Dermis lymphatic vessel endothelial cell (primary cell): ENCODE data around the gene ZNF525. TPM values are rescaled to one million over a fixed set of nuclear protein-coding genes. Genes with fewer than 3 reads are reported as not detected.

Source experiments
- total RNA-seq: library from RNA; depleted of rRNA; stranded (reverse); fragments of >200 nt; gene quantifications from 2 replicates; pipeline ENCODE4 v1.2.1, GENCODE V29; 2014

Gene ZNF525
- 7.2 and 10.3 TPM in 2 replicates for total RNA-seq

GRCh38 chr19:53365134-53365898, at the start of gene ZNF525:
ZNF525 (plus strand) TSS chr19:53365705; CDS start chr19:53372282, 6,577 bp downstream.

GRCh38 chr19:53333463-53334449, 31.7 kb upstream of the ZNF525 start, which contains the start of gene ZNF845:
ZNF845 (plus strand) TSS chr19:53333749; CDS start chr19:53341308, 7,559 bp downstream.

GRCh38 chr19:53394974-53395839, 29.7 kb downstream of the ZNF525 start, which contains the start of gene ZNF765:
ZNF765 (plus strand) TSS chr19:53395149; CDS start chr19:53398016, 2,867 bp downstream.

GRCh38 chr19:53431399-53432087, 66.0 kb downstream of the ZNF525 start, which contains the start of gene ZNF761:
ZNF761 (plus strand) TSS chr19:53431984; CDS start chr19:53447269, 15,285 bp downstream.

Other genes starting within 250 kb of the ZNF525 start
- under 0.01 and 0.60 TPM in 2 replicates for gene ZNF415, start 232.8 kb upstream of the ZNF525 start, total RNA-seq
- 4.4 and 6.8 TPM in 2 replicates for gene ZNF347, start 206.7 kb upstream of the ZNF525 start, total RNA-seq
- 1.4 and 2.5 TPM in 2 replicates for gene ZNF665, start 172.3 kb upstream of the ZNF525 start, total RNA-seq
- 13.3 and 13.7 TPM in 2 replicates for gene ZNF677, start 110.8 kb upstream of the ZNF525 start, total RNA-seq
- gene VN1R2, start 107.4 kb upstream of the ZNF525 start, total RNA-seq, result not detected in 2 replicates
- gene VN1R4, start 98.0 kb upstream of the ZNF525 start, total RNA-seq, result not detected in 2 replicates
- gene ZNF845, start 32.0 kb upstream of the ZNF525 start, total RNA-seq, result 8.2 and 10.3 TPM in 2 replicates
- 11.5 and 16.1 TPM in 2 replicates for gene ZNF765, start 29.4 kb downstream of the ZNF525 start, total RNA-seq
- 6.9 and 9.4 TPM in 2 replicates for gene ZNF761, start 66.3 kb downstream of the ZNF525 start, total RNA-seq
- 4.4 and 7.3 TPM in 2 replicates for gene ZNF813, start 102.0 kb downstream of the ZNF525 start, total RNA-seq
- 6.7 and 7.4 TPM in 2 replicates for gene ZNF331, start 172.4 kb downstream of the ZNF525 start, total RNA-seq